Measurements from ENCODE around the gene JAZF1. TPM values are rescaled to one million over a fixed set of nuclear protein-coding genes. Genes with fewer than 3 reads are reported as not detected.

JAZF1 gene
- total RNA-seq, 1 experiment from 2014 or later: 9.1 TPM

- Histone ChIP-seq H3K9me3 (ENCODE audit: control insufficient read depth, low read depth, low read length) (no peaks in the 10 kb centered on the region), H3K79me1 (ENCODE audit: insufficient read depth, low read depth, low read length, poor library complexity, severe bottlenecking) (no peaks in the 10 kb centered on the region), H3T11ph (ENCODE audit: low read length) (no peak overlapping the region), H4K91ac (ENCODE audit: insufficient read length, low read depth, low read length) (no peak overlapping the region), H4K20me1 (ENCODE audit: control insufficient read depth, insufficient read depth, insufficient read length) (no peaks in the 10 kb centered on the region), H4K5ac (ENCODE audit: insufficient read length, low read depth, low read length) (no peak overlapping the region), H3K23me2 (ENCODE audit: insufficient read length, low read depth, low read length, poor library complexity, severe bottlenecking) (no peaks in the 10 kb centered on the region), H2BK120ac (ENCODE audit: low read depth, low read length, poor library complexity, severe bottlenecking) (no peak overlapping the region), H3K4ac (ENCODE audit: low read depth, low read length) (no peak overlapping the region), H3K18ac (ENCODE audit: insufficient read length, low read depth, low read length) (no peak overlapping the region), H2AK5ac (ENCODE audit: insufficient read length, low read length) (no peak overlapping the region), H3K23ac (ENCODE audit: insufficient read length, low read depth, low read length) (no peak overlapping the region), H4K8ac (replicated peaks; ENCODE audit: insufficient read length, low read depth, low read length) (no peak overlapping the region), H2BK15ac (ENCODE audit: low read depth, low read length) (no peak overlapping the region), H2BK5ac (ENCODE audit: insufficient read length, low read length) (no peak overlapping the region), H3K27me3 (ENCODE audit: insufficient read depth, low read length) (no peaks in the 10 kb centered on the region), H2AFZ (ENCODE audit: low read length) (no peak overlapping the region), H3K4me2 (ENCODE audit: insufficient read depth, insufficient read length, low read length) (no peak overlapping the region), H3K14ac (ENCODE audit: insufficient read depth, low read length) (no peak overlapping the region), H3K27ac (ENCODE audit: insufficient read length, low read depth, low read length) (no peak overlapping the region), H3K9ac (ENCODE audit: extremely low read depth, insufficient read length, low read length) (no peak overlapping the region), H2BK20ac (ENCODE audit: low read depth, low read length, poor library complexity, severe bottlenecking) (no peak overlapping the region), H3K79me2 (ENCODE audit: insufficient read depth, low read length) (no peaks in the 10 kb centered on the region), H3K56ac (ENCODE audit: insufficient read length, low read depth, low read length) (no peak overlapping the region), H3K4me1 (ENCODE audit: insufficient read depth, low read length) (peaks cover 12% of the 10 kb centered on the region; the same call in 1 of the 2 replicates), H2BK12ac (ENCODE audit: insufficient read length, low read depth, low read length) (no peak overlapping the region)
- Mint-ChIP-seq H3K9me3 (no peaks in the 10 kb centered on the region), H3K4me3 (no peak overlapping the region), H3K27me3 (ENCODE audit: low read depth) (no peaks in the 10 kb centered on the region; the same call in 1 of the 2 replicates), H3K4me1 (peaks cover 25 to 28% of the 10 kb centered on the region in 2 experiments), H3K27ac (no peak overlapping the region), H3K36me3 (ENCODE audit: insufficient read depth in 1 of 3, low read depth in 3 of 3) (no peaks in the 10 kb centered on the region)
- no peak for TF ChIP-seq CTCF (conservative IDR thresholded peaks at IDR 0.05)
- DNase-seq: no peak
- WGBS (ENCODE audit: extremely low coverage, insufficient read length, low lambda C conversion rate): no CpG with 5 or more reads among the region's 3 CpGs
These were observed 42.0 kb upstream of the JAZF1 start for GRCh38 chr7:28222636-28223035.
